ENCODE measurements around the gene RPL22.
"Not testable (repeated sequence)": the region's sequence is repeated elsewhere in the genome, so short reads cannot be mapped to it uniquely, and the experiment has no call there.

Gene RPL22

GRCh38 chr1:6237093-6237492 is 37.7 kb upstream of the RPL22 start:
- no peak for DNase-seq

GRCh38 chr1:6235296-6235677 is 35.9 kb upstream of the RPL22 start:
- DNase-seq = no peak

GRCh38 chr1:6234502-6235295 is 35.3 kb upstream of the RPL22 start:
- no peak for DNase-seq

DNA sequence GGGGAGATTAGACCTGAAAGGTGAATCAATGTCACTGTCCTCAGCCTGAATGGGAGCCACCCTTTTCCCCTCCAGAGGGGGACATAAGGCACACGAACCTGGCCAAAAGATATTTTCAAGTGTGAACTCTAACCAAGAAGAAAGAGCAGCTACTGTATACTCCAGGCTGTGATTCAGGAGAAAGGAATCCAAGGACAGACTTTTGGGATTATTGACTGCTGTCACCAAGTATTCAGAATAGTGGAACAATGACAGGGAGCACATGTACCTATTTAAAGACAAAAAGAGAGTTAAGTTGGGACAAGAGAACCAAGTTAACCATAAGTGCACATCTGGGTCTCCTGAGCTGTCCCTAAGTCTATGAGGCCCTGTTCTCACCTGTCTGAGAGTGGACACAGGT is 34.0 kb upstream of the RPL22 start:
- DNase-seq = no peak

- no peak for DNase-seq
These were observed 26.3 kb upstream of the RPL22 start for GRCh38 chr1:6225651-6226050.

DNA sequence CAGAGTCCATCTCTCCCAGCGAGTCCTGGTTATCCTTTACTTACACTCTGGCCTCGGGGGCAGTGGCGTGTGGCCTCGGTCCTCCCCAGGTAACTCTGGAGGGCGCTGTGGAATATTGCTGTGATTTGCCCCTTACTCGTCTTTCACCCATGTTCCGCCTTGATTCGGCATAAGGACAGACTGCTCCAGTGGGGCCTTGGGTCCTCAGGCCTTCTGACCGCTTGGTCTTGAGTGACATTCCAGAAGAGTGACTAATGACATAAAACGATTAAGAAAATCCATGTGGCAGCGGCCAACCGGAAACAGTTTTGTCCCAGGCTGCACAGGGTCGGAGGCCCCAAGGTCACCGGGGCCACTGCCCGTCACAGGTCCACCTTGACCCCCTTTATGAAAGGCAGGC is 25.3 kb upstream of the RPL22 start:
- no peak for DNase-seq

DNA sequence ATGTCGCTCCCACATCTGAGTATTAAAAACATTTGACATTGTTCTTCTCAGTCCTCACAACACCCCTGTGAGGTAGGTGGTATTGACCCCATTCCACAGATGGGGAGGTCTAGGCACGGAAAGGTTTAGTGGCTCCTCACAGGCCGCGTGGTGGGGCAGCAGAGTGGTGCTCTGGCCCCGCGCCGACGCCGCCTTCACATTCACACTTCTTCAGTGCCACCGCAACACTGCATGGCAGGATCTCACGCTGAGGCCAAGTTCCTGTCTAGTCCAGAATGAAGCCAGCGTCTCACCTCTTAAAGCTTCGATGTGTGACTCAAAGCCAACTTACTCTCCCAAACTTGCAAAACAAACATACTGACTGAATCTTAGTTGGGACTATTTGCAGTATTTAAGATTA is 24.2 kb upstream of the RPL22 start:
- no peak for DNase-seq

- DNase-seq = no peak
These were observed 23.2 kb upstream of the RPL22 start for GRCh38 chr1:6222636-6223035.

DNA sequence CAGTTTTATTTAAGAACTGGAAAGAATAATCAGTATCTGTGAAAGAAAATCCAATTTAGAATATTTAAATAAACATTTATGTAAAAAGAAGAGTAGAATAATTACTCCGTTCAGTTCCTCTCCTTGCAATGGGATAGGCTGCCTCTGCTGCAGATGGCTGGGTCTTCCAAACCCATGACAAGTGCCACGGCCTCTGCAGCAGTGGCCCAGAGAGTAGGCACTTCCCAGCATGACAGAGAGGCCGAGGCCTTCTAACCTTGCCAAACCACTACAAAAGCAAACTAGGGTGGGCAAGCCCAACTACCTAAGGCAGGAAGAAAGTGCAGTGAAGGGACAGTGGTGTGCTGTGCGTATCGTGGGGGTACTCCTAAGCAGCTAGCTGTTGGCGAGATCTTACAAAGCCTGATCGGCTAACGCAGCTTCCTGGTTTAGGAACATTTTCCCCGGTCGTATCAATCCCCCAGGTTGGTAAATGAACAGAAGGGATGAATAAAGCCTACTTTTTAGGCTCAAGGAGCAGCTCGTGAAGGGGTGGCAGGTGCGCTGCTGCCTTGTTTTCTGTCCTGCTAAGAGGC is 21.9 kb upstream of the RPL22 start:
- no peak for DNase-seq

GRCh38 chr1:6220236-6220635 is 20.8 kb upstream of the RPL22 start:
- no peak for DNase-seq

GRCh38 chr1:6219641-6220040 is 20.2 kb upstream of the RPL22 start:
- DNase-seq = not testable (repeated sequence)

DNA sequence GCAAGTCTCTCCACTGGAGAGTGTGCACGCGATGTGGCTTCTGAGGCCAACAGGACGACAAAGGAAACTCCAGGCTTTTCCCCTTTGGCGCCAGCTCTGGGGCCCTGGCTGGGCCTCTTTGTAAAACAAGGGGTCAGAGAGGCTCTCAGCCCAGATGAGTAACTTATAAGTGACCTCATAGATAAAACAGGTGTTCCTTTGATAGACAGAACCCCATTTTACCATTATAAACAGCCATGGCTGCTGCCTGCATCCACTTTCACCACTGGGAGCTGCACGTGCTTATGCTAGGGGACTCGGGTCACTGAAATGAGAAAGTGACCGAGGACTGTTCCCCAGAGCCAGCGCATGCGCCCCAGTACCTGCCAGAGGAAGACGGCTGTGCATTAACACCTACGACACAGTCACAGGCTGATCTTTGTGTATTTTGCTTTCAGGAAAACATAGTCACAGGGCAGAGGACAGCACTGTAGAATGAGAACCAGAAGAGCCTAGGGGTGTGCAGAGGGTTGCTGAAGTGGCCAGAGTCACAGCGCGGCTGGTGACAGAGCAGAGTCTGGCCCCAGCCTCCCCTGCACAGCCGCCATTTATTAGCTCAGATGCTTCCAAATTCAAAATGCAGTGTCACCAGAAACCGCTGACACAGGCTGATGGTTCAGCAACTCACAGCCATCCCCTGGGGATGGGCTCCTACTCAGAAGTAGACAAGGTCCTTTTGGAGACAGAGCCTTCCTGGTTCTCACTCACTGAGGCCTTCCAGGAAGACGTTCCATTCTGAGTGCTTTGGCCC is 19.2 kb upstream of the RPL22 start:
- DNase-seq = no peak

GRCh38 chr1:6212193-6212959 is 13.0 kb upstream of the RPL22 start:
- DNase-seq = no peak

- DNase-seq = no peak
These were observed 12.3 kb upstream of the RPL22 start for GRCh38 chr1:6211731-6212130.

- DNase-seq = no peak
These were observed 11.4 kb upstream of the RPL22 start for GRCh38 chr1:6210591-6211355.

DNA sequence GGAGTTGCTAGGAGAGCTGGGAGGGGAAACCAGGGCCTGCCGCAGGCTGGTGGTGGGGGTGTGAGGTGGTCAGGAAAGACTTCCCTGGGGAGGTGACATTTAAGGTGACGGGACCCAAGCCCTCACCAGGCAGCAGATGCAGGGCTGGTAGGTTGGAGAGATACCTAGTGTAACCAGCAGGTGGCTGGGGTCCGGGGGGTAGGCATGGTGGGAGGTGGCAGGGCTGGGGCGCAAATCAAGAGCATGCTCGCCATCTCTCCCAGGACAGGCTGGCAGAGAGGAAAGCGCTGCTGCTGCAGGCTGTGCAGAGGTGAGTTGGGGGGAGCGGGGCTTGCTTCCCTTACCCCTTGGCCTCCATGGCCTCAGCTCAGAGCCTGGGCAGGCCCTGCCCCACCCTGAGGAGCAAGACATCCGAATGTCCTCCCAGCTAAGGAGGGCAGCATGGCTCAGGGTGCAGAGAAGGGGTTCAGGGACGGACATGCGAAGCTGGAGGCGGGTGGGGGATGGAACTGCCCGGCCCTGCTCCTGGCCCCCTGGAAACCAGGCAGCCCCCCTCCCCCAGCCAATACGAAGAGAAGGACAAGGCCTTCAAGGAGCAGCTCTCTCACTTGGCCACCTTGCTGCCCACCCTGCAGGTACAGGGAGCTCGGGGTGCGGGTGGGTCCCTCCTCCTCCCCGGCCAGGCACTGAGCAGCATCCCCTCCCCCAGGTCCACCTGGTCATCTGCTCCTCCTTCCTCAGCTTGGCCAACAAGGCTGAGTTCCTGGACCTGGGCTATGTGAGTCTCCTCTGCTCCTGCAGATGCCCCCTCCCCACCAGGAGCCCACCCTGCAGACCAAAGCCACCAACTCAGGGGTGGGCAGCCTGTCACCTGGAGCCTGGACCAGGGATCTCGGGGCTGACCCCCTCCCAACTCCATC is 10.5 kb upstream of the RPL22 start:
- no peak for DNase-seq

GRCh38 chr1:6208723-6209660 is 9.6 kb upstream of the RPL22 start:
- peak; percentile 60 for DNase-seq

DNA sequence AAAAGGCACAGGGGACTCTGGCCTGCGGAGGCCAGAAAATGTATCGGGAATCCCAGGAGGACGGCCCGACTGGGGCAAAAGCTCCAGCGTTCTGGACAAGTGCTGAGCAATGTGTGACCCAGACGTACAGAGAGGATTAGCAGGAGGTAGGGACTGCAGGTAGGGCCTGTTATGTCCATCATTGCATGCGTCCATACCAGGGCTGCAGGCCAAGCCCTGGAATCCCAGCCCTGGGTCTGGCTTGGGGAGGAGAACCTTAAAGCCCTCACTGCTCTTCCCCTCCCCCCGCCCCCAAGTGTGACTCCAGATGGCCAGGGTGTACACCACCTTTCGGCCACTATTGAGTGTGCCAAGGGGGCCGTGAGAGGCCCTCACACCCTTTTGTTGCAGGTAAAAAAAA is 8.5 kb upstream of the RPL22 start:
- no peak for DNase-seq

GRCh38 chr1:6207075-6207885 is 7.9 kb upstream of the RPL22 start:
- no peak for DNase-seq

Data from right kidney (tissue), 1 donor.